GM19397 (cell line): ENCODE measurements around the gene GNG12.

Experiments used
- ATAC-seq: cut with Tn5 transposase; IDR thresholded peaks from one replicate; pipeline ENCODE4 v1.9.1; 2021; ENCODE audit warnings: mild to moderate bottlenecking, moderate library complexity; ENCODE audit not compliant: unreplicated experiment

GNG12 gene

GRCh38 chr1:67816095-67816475, 17.2 kb downstream of the GNG12 start:
- ATAC-seq, result no peak

- no peak for ATAC-seq
Observed at GRCh38 chr1:67815303-67816094, 17.8 kb downstream of the GNG12 start.

GRCh38 chr1:67814121-67814772, 19.0 kb downstream of the GNG12 start:
- no peak for ATAC-seq

GRCh38 chr1:67812226-67812625, 21.0 kb downstream of the GNG12 start:
- no peak for ATAC-seq

GRCh38 chr1:67811781-67812180, 21.5 kb downstream of the GNG12 start:
- no peak for ATAC-seq

GRCh38 chr1:67809887-67810286, 23.4 kb downstream of the GNG12 start:
- no peak for ATAC-seq

GRCh38 chr1:67807282-67807681, 26.0 kb downstream of the GNG12 start:
- no peak for ATAC-seq

- ATAC-seq, result no peak
Observed at GRCh38 chr1:67804710-67805109, 28.6 kb downstream of the GNG12 start.

GRCh38 chr1:67803380-67804279, 29.6 kb downstream of the GNG12 start:
- ATAC-seq, result no peak

- ATAC-seq, result no peak
Observed at GRCh38 chr1:67802565-67802964, 30.7 kb downstream of the GNG12 start.

GRCh38 chr1:67801903-67802302, 31.4 kb downstream of the GNG12 start:
- ATAC-seq, result no peak

GRCh38 chr1:67795179-67795912, 37.9 kb downstream of the GNG12 start:
- no peak for ATAC-seq

GRCh38 chr1:67793562-67793961, 39.7 kb downstream of the GNG12 start:
- no peak for ATAC-seq

- ATAC-seq, result no peak
Observed at GRCh38 chr1:67792741-67793458, 40.4 kb downstream of the GNG12 start.

- ATAC-seq, result no peak
Observed at GRCh38 chr1:67792103-67792502, 41.2 kb downstream of the GNG12 start.

GRCh38 chr1:67791686-67792085, 41.6 kb downstream of the GNG12 start:
- no peak for ATAC-seq

- ATAC-seq, result no peak
Observed at GRCh38 chr1:67791261-67791660, 42.0 kb downstream of the GNG12 start.

- no peak for ATAC-seq
Observed at GRCh38 chr1:67790201-67790692, 43.0 kb downstream of the GNG12 start.

GRCh38 chr1:67789551-67789950, 43.7 kb downstream of the GNG12 start:
- no peak for ATAC-seq

- no peak for ATAC-seq
Observed at GRCh38 chr1:67788904-67789303, 44.4 kb downstream of the GNG12 start.
